COLO668 (cell line): ENCODE data around the gene MS4A4E.
"Not testable (repeated sequence)": the region's sequence is repeated elsewhere in the genome, so short reads cannot be mapped to it uniquely, and the experiment has no call there.

Source experiments
- DNase-seq: peaks from one replicate; lab custom pipeline; 2025; ENCODE audit not compliant: unreplicated experiment; lab: John Stamatoyannopoulos, UW

Gene MS4A4E

GRCh38 chr11:60175860-60176275 lies 67.1 kb downstream of the MS4A4E start:
- DNase-seq: no peak

DNA sequence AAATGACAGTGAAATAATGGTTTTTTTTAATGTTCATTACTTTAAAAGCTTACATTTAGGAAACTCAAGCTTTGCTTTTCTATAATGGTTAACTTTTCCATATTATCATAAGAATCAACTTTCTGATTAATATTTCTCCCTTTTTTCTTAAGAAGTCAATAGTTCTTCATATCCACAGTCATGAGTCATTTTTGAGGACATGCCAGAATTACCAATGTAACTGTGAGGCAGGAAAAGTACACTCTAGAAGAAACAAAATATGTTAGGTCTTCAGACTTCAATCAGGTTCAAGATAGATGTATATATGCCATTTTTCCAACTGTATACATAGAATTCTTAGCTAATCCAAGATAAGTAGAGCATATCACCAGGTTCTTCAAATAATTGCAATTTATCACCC lies 70.9 kb downstream of the MS4A4E start:
- DNase-seq: no peak

- no peak for DNase-seq
These were observed 72.4 kb downstream of the MS4A4E start for GRCh38 chr11:60170566-60170965.

GRCh38 chr11:60169264-60169915 lies 73.5 kb downstream of the MS4A4E start:
- peak; percentile 31 for DNase-seq

DNA sequence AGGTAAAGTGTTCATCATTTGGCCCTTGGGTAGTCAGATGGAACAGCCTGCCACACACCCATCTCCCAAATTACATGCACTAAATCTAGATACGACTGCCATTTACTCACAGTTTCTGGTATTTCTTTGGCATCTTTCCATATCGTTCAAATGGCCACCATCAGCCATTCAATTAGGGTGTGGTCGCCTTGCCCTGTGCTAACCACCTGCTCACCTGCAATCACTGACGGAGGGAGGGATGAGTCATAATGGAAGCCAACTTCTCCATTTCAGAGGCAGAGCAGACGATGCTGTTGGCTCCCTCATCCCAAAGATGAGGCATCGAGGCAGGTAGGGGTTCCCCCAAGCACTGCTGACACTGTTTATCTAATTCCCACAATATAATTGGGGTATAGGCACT lies 74.6 kb downstream of the MS4A4E start:
- no peak for DNase-seq

DNA sequence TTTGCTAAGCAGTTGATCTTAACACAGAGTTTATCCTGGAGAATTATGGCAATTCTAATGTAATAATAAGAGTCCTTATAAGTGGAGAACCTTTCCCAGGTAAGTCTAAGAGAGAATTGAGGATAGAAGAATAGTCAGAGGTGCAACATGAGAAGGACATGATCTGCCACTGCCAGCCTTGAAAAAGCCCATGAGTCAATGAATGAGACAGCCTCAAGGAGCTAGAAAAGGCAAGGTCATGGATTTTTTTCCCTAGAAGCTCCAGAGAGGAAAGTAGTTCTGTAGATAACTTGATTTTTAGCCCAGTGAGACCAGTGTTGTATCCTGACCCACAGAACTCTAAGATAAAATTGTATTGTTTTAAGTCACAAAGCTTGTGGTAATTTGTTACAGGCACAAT lies 77.0 kb downstream of the MS4A4E start:
- DNase-seq: no peak

DNA sequence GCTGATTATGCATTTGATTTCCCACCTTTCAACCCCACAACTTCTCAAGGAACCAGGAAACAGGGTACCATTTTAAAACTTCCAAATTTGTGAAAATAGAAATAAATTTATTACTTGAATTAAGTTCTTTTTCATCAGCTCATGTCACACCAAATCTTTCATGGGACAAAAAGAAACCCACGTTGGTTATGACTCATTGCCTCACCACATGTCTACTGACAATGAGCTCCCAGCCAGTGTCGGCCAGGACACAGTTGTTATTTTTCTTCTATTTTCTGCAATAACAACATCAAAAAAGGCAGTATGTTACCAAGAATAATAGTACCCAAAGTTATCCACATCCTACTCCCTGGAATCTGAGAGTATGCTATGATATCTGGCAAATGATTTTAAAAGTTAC lies 77.4 kb downstream of the MS4A4E start:
- DNase-seq: no peak

GRCh38 chr11:60164550-60165075 lies 78.3 kb downstream of the MS4A4E start:
- no peak for DNase-seq

GRCh38 chr11:60161766-60162165 lies 81.2 kb downstream of the MS4A4E start:
- DNase-seq: no peak

GRCh38 chr11:60161107-60161506 lies 81.8 kb downstream of the MS4A4E start:
- no peak for DNase-seq

- no peak for DNase-seq
These were observed 83.1 kb downstream of the MS4A4E start for GRCh38 chr11:60159868-60160267.

GRCh38 chr11:60159284-60159683 lies 83.7 kb downstream of the MS4A4E start:
- DNase-seq: no peak

GRCh38 chr11:60158636-60159035 lies 84.3 kb downstream of the MS4A4E start:
- DNase-seq: no peak

DNA sequence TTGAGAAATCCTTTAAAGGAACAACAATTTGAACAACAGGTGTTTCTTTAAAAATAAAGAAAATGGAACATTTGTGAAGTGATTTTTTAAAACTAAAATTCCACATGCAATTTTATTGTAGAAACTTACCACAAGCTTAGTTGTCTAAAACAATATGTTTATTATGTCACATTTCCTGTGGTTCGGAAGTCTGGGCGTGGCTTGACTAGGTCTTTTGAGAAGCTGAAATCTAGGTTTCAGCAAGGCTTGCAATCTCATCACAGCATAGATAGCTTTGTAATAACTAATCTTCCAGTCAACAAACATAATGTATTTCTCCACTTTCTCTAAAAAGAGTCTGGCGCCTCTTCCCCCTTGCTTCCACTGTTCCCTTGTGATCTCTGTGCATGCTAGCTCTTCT lies 87.0 kb downstream of the MS4A4E start:
- no peak for DNase-seq

DNA sequence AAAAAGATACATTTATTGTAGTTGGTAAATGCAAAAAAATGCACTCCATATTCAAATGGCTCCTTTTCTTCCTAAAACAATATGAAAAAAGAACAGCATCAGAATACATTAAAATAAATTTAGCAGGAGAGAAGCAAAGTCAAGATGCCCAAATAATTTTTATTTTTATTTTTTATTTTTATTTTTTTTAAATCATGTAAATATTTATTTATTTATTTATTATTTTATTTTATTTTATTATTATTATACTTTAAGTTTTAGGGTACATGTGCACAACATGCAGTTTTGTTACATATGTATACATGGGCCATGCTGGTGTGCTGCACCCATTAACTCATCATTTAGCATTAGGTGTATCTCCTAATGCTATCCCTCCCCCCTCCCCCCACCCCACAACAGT lies 90.2 kb downstream of the MS4A4E start:
- not testable (repeated sequence) for DNase-seq

- no peak for DNase-seq
These were observed 92.7 kb downstream of the MS4A4E start for GRCh38 chr11:60150279-60150678.
